Epidermal melanocyte (primary cell): ENCODE results near the gene ACR.

ENCODE experiments used
- DNase-seq: peaks from one replicate; pipeline ENCODE4 v3.0.0; 2011; ENCODE audit warnings: low spot score; ENCODE audit not compliant: insufficient read length

Gene ACR

DNA sequence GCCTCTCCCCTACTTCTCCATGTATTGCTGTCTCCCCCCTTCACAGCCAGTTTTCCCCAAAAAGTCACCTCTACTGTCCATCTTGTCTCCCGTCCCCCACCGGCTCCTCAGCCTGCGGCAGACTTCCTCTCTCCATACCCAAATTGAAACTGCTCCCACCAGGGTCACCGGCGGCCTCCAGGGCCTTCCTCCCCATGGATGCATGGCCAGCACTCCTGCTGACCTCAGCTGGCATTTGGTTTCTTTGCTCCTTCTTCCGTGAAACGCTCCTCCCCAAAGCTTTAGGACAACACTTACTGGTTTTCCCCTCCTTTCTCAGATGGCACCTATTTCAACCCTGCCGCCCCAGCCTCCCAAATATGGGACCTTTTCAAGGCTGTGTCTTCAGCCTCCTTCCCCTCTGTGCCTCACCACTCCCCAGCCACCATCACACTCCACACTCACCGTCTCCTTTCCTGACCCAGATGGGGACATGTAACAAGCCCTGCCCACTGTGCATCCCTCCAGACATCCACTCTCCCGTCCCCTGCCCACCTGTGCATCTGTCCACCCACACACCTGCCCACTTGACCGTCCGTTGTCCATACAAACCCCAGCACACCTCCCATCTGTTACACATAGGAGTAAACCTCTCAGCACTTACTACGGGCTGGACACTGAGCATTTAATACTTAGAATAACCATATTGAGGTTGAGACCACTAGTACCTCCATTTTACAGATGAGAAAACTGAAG is 21.5 kb upstream of the ACR start:
- no peak for DNase-seq

DNA sequence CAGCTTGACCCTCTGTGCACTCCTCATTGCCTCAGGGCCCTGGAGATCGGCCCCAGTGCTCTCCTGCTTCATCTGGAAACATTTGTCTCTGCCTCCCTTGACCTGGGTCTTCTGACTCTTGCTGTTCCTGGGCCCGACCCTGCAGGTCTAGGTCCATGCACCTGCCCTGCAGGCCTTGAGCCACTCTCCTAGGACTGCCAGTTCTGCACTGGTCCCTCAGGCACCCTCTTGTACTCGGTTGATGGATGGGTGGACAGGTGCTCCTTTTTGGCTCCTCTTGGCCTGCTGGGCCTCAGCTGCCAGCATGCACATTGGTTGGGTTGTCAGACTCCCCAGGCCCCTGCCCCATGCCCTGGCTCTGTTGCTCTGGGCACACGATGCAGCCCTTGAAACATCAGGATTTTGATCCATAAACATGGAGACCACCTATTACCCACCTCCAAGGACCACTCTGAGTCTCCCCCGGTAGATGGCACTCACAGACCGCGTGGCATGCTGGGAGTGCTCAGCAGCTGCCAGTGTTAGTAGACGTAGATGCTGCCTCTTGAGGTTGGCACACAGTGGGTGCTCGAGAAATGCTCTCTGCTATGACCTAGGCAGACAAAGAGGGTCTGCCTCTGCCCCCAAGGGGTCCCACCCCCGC is 20.2 kb upstream of the ACR start:
- DNase-seq = no peak

DNA sequence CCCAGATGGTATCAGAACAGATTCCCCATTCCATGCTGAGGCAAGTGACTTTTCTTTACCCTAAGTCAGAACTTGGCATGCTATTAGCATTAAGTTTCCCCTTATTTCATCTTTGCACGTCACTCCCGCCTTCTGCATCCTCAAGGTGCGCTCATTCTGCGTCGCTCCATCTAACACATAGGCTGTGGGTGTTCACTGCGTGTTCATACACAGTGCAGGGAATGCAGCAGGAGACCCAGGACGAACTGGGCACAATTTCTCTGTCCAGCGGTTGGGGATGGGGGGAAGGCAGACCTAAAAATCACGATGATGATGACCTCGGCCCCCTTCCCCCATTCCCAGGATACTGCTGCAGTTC is 19.7 kb upstream of the ACR start:
- no peak for DNase-seq

DNA sequence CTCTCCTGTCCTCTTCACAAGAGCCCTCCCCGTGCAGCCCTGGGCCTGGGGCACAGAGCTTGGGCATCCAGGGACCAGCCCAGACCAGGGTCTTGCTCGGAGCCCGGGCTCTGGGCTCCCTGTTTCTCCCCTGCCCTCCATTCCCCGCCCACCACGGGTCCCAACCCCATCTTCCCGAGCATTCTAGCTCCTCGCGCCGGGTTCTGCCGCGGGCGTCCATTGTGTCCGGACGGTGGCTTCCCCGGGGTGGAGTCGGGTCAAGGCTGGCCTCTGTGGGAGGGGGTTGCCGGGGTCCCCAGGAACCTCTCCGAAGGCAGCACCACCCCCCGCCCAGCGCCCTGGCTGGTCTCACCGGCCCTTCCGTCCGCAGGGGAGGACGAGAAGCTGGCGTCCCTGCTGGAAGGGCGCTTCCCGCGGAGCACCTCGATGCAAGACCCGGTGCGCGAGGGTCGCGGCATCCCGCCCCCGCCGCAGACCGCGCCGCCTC is 18.1 kb upstream of the ACR start:
- DNase-seq = no peak

DNA sequence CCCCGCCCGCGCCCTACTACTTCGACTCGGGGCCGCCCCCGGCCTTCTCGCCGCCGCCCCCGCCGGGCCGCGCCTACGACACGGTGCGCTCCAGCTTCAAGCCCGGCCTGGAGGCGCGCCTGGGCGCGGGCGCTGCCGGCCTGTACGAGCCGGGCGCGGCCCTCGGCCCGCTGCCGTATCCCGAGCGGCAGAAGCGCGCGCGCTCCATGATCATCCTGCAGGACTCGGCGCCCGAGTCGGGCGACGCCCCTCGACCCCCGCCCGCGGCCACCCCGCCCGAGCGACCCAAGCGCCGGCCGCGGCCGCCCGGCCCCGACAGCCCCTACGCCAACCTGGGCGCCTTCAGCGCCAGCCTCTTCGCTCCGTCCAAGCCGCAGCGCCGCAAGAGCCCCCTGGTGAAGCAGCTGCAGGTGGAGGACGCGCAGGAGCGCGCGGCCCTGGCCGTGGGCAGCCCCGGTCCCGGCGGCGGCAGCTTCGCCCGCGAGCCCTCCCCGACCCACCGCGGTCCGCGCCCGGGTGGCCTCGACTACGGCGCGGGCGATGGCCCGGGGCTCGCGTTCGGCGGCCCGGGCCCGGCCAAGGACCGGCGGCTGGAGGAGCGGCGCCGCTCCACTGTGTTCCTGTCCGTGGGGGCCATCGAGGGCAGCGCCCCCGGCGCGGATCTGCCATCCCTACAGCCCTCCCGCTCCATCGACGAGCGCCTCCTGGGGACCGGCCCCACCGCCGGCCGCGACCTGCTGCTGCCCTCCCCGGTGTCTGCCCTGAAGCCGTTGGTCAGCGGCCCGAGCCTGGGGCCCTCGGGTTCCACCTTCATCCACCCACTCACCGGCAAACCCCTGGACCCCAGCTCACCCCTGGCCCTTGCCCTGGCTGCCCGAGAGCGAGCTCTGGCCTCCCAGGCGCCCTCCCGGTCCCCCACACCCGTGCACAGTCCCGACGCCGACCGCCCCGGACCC is 17.4 kb upstream of the ACR start:
- DNase-seq = no peak

DNA sequence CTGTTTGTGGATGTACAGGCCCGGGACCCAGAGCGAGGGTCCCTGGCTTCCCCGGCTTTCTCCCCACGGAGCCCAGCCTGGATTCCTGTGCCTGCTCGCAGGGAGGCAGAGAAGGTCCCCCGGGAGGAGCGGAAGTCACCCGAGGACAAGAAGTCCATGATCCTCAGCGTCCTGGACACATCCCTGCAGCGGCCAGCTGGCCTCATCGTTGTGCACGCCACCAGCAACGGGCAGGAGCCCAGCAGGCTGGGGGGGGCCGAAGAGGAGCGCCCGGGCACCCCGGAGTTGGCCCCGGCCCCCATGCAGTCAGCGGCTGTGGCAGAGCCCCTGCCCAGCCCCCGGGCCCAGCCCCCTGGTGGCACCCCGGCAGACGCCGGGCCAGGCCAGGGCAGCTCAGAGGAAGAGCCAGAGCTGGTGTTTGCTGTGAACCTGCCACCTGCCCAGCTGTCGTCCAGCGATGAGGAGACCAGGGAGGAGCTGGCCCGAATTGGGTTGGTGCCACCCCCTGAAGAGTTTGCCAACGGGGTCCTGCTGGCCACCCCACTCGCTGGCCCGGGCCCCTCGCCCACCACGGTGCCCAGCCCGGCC is 16.7 kb upstream of the ACR start:
- DNase-seq = no peak

DNA sequence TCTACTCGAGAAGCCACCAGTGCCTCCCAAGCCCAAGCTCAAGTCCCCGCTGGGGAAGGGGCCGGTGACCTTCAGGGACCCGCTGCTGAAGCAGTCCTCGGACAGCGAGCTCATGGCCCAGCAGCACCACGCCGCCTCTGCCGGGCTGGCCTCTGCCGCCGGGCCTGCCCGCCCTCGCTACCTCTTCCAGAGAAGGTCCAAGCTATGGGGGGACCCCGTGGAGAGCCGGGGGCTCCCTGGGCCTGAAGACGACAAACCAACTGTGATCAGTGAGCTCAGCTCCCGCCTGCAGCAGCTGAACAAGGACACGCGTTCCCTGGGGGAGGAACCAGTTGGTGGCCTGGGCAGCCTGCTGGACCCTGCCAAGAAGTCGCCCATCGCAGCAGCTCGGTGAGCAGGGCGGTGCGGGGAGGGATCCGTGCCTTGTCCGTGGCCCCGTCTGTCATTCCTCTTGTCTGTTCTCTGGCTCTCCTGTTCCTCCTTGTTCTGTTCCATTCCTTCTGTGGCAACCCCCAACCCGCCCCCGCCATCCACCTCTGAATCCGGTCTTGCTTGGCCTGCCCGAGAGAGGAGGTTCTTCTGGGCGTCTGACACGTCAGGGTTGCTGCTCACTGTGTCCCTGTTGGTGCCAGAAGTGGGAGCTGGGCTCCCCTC is 15.8 kb upstream of the ACR start:
- DNase-seq = no peak

DNA sequence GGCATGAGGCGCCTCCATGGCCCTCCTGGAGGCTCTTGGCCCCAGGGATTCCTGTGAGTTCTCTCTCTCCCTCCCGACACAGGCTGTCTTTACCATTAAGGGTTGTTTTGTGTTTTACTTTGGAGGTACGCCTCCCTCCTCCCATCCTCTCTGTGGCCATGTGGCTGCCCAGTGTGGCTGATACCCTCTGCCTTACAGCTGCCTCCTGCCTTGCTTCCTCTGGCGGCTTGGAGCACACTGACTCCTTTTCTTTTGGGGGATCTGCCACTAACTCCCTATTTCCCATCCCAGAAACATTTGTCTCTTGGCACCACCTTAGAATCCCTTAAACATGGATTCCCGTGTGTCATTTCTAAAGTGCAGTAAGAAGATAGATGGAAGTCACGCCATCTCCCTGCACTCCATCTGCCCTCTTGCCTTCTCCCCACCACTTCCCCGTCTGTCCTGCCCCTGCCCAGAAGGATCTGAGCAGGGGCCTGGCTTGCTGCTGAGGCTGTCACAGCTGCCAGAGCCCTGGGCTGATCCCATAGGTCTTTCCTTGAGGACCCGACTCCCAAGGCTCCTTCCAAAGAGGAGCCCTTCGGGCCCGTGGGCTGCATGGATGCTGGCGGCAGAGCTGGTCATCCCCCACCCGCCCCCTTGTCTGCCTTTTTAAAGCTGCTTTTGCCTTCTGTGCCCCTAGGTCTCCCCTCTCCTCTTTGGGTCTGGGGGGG is 15.1 kb upstream of the ACR start:
- DNase-seq = no peak

DNA sequence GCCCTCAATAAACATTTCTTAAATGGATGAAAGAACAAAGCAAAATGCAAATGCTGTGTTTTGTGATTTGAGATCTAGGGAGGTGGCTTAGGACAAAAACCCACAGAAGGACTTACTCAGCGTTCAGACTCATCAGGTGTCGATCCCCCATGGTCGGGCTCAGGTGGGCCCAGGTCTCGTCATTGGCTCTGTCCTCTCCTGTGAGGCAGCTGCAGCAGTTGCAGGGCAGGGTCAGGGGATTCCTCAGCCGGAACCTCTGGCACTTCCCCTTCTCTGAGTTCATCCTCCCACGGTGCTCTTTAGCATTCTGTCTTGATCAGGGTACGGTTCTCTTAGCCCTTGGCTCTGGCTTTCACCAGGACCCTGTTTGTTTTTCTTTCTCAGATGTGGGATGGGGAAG is 14.0 kb upstream of the ACR start:
- no peak for DNase-seq

DNA sequence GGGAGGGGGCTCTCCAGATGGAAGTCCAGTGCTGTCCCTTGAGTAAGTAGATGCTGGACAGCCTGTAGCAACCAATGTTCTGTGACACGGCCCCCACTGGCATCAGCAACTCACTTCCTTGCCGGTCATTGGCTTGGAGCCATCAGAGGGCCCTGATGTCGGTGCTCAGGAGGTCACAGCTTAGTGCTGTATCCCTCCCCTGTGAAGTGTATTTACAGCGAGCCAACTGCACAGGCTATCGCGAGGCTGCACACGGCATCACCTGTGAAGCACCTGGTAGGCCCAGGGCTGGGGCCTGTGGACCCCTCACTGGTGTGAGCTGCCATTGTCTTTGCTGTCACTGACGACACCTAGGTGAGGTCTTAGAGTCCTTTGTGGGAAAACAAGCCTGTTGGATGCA is 13.4 kb upstream of the ACR start:
- DNase-seq = no peak

DNA sequence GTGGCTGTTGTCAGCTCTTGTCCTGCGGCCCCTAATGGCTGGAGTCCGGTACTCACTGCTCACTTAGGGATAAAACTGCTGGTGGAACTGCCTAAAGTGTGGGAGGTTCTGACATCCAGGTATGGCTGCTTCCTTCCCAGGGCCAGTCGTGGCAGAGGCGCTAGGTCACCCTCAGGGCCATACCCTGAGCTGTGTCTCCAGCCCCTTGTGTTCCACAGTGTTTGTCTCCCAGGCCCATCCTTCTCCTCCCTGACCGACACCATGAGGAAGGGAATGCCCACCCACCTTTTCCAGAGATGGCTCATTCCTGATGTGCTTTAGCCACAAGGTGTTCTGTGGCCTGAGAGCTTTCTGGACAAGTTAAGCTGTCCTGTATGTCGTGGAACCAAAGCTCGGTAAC is 12.4 kb upstream of the ACR start:
- DNase-seq = no peak

DNA sequence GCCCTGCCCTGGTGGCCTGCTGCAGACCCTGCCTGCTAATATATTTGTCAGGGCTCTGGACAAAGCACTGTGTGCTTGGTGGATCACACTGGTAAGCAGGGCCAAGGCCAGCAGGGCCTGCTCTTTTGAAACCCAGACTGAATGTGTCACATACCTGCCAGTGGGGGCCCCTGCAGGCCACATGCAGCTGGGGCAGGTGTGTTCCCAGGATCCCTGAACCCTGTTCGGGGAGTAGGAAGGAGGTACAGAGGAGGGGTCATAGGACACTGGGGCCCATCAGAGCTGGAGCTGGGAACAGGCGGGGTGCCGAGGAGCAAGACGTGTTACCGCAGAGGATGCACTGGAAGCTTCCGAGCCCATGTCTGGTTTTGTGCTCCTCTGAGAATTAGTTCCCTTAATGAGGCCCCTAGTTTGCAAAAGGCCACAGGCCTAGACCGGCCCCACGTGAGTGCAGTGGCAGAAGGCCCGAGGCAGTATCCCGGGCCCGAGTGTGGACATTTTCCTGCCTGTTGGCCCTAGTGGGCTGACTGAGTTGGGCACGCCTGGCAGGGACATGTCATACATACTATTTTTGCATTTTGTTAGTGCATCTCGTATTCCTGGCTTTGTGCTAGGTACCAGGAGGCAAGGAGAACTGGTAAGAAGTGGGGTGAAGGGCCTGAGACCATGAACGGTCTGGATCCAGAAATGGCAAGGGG is 11.2 kb upstream of the ACR start:
- no peak for DNase-seq

DNA sequence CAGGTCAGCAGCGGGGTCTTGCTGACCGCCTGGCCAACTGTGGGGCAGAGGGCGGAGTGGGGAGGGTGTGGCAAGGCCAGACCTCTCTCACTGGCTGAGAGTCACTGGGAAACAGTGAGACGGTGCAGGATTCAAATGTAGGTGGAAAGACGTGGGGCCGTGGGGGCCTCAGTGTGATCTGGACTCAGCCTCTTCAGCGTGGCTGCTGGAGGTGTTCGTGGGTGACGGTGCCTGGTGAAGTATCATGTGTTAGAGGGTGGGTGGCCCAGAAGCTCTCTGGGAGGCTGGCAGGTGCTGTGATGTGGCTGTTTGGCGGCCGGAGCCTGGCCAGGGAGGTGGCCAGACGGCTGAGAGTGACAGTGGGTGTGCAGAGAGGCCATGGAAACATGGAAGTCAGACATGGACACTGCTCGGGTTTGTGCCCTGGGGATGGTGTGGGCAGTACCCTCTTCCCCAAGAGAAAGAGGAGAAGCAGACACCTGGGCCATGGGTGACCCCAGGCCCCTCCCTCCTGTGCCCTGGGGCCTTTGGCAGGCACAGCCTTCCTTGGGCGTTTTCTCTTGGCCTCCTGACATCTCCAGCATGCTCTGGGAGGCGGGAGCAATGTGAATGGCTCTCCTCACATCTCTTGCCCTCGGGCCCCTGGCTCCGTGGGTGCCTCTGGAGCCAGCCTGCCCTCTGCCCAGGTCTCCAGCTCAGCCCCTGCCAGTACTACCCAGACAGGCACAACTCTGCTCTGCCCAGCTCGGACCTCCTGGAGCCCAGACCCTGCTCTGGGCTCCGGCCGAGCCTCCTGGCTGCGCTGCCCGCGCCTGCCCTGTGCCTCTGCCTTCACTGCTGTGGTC is 10.1 kb upstream of the ACR start:
- DNase-seq = no peak

DNA sequence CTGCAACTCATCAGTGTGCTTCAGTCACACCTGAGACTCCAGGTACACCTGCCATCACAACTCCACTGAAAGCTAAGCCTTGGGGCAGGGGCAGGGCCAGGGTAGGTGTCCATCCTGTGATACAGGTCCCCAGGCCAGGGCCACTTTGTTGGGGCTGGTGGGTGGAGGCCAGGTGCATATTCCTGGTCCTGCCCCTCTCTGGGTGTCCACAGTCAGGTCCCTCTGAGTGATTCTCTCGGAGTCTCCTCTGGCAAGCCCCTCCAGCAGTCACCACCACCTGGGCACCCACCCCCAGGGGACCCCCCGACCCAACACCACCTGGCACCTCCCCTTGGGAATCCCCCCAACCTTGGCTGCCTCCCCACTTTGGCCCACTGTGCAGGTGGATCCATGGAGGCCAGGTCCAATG is 9.5 kb upstream of the ACR start:
- no peak for DNase-seq

DNA sequence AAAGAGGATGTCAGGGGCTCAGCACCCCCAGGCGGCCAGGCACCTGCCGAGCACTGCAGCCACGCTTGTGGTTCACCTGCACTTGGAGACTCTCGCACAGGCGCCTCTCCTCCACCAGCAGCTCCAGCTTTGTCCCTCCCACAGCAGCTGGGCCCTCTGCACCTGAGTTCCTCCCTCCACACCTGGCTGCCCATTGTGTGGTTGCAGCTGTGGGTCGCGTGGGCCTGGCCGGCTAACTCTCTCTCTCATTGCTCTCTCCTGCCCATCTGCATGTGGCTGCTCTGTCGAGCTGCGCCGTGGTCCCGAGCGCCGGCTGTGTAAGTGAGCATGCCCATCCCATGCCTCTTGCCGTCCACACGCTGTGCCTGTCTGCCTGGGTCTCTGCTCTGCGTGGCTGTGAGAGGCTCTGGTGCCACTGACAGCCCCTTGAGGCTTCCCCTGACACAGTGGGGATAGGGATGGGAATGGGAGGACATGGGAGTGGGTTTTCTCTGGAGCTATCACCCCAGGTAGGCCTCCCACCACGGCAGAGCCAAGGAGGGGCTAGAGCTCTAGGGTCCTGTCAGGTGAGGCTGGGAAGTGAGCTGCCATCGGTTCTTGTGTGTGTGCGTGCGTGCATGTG is 8.5 kb upstream of the ACR start:
- no peak for DNase-seq

DNA sequence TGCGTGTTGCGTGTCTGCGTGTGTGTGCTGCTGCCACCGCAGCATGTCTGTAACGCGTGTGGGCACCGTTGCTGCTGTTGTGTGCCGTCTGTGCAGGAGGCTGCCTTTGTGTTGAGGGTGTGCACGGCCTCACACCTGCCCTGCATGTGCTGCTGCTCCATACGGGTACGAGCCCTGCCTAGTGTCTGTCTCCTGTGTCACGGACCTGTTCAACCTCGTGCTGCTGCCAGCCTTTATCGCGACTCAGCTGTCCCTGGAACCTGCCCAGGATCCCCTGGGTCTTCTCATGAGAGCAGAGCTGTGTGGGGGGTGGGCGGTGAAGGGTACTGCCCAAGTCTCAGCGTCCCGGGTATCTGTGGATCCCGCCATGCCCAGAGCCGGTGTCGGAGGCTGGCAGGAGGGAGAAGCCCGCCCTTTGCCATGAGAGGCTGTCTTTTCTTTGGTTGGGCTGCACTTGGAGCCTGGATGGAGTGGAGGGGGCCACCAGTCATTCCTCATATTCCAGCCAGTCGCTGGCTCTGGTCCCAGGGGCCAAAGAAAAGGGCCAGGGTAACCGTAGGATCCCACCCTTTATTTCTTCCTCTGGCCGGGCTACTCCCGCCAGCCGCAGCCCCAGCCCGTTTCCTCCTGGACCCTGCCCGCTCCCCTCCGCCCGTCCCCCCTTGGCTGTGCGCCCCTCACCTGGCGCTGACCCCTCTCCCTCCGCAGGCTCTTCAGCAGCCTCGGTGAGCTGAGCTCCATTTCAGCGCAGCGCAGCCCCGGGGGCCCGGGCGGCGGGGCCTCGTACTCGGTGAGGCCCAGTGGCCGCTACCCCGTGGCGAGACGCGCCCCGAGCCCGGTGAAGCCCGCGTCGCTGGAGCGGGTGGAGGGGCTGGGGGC is 7.8 kb upstream of the ACR start:
- DNase-seq = no peak

DNA sequence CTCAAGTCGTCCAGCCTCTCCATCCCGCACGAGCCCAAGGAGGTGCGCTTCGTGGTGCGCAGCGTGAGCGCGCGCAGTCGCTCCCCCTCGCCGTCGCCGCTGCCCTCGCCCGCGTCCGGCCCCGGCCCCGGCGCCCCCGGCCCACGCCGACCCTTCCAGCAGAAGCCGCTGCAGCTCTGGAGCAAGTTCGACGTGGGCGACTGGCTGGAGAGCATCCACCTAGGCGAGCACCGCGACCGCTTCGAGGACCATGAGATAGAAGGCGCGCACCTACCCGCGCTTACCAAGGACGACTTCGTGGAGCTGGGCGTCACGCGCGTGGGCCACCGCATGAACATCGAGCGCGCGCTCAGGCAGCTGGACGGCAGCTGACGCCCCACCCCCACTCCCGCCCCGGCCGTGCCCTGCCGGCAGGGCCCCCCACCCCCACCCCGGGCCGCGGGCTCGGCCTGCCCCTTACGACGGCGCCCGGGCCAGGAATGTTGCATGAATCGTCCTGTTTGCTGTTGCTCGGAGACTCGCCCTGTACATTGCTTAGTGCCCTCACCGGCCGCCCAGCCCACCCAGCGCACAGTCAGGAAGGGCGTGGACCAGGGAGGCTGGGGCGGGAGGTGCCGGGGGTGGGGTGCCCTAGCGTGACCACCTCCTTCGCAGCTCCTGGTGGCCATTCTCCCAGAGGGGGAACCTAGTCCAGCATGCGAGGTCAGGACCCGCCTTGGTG is 6.9 kb upstream of the ACR start:
- no peak for DNase-seq
